Esophagus muscularis mucosa (tissue), 4 donors: ENCODE results near the gene RPL38. TPM values are rescaled to one million over a fixed set of nuclear protein-coding genes. Genes with fewer than 3 reads are reported as not detected.

Experiments used
- DNase-seq: peaks from one replicate; pipeline ENCODE4 v3.0.0-alpha.2; 2017; ENCODE audit errors: extremely low spot score
- H3K27ac ChIP-seq, 4 donors: fragments of 200-600 bp; sonication (generic); replicated peaks in 1 of 4; 1 replicate in 3 of 4; 2 replicates in 1 of 4; pipeline ENCODE4 v1.5.1; 2016 to 2019; ENCODE audit warnings: mild to moderate bottlenecking in 1 of 4
- H3K27me3 ChIP-seq, 4 donors: fragments of 200-600 bp; sonication (generic); one replicate each; pipeline versions ENCODE4 v1.5.1 to v1.6.0; 2016 to 2019
- H3K36me3 ChIP-seq, 4 donors: fragments of 200-600 bp; sonication (generic); one replicate each; pipeline ENCODE4 v1.5.1; 2016 to 2019
- H3K4me1 ChIP-seq, 4 donors: fragments of 200-600 bp; sonication (generic); one replicate each; pipeline ENCODE4 v1.5.1; 2016 to 2019
- H3K4me3 ChIP-seq, 4 donors: fragments of 200-600 bp; sonication (generic); 1 replicate in 2 of 4; 2 replicates in 2 of 4; pipeline ENCODE4 v1.5.1; 2016 to 2019; ENCODE audit warnings: mild to moderate bottlenecking in 4 of 4, moderate library complexity in 1 of 4
- H3K9me3 ChIP-seq, 4 donors: fragments of 200-600 bp; sonication (generic); 1 replicate in 3 of 4; 2 replicates in 1 of 4; pipeline ENCODE4 v1.5.1; 2016 to 2019
- EP300 ChIP-seq: sonication (generic); formaldehyde crosslinking; IDR thresholded peaks from one replicate; pipeline ENCODE4 v1.6.1; 2017; ENCODE audit warnings: antibody characterized with exemption
- POLR2A ChIP-seq: fragments of 450-650 bp; IDR thresholded peaks from one replicate; pipeline ENCODE4 v1.6.1; 2017; ENCODE audit warnings: antibody characterized with exemption, moderate library complexity, mild to moderate bottlenecking, low read depth
- POLR2AphosphoS5 ChIP-seq, 2 donors: sonication (generic); formaldehyde crosslinking; IDR thresholded peaks; one replicate each; pipeline ENCODE4 v1.6.1; 2017; ENCODE audit warnings: antibody characterized with exemption in 2 of 2
- WGBS: methylation state at CpG from one replicate; pipeline ENCODE4 v1.1.5; 2018; 5-methylcytosine and 5-hydroxymethylcytosine counted together
- intact Hi-C: fragments of 100-400 bp; cut with DNase I; formaldehyde crosslinking; loops from one replicate; pipeline ENCODE4 v1.15.1; 2023
- total RNA-seq, 4 donors: library from RNA; depleted of rRNA; stranded (reverse); fragments of >200 nt; gene quantifications; one replicate each; pipeline versions ENCODE4 v1.1.0 to v1.2.1, GENCODE V29; 2016
- TF ChIP-seq, protein P1 (sequence below), 3 experiments: fragments of 200-600 bp in 2 of 3; fragments of 450-650 bp in 1 of 3; sonication (generic) in 2 of 3; IDR thresholded peaks; one replicate each; pipeline ENCODE4 v1.5.1; 2017 to 2019; ENCODE audit warnings: antibody characterized with exemption in 3 of 3, mild to moderate bottlenecking in 2 of 3, moderate library complexity in 1 of 3

The RPL38 gene
- total RNA-seq, 4 donors from 2014 or later = 445 to 1,296 (median 979) TPM

DNA sequence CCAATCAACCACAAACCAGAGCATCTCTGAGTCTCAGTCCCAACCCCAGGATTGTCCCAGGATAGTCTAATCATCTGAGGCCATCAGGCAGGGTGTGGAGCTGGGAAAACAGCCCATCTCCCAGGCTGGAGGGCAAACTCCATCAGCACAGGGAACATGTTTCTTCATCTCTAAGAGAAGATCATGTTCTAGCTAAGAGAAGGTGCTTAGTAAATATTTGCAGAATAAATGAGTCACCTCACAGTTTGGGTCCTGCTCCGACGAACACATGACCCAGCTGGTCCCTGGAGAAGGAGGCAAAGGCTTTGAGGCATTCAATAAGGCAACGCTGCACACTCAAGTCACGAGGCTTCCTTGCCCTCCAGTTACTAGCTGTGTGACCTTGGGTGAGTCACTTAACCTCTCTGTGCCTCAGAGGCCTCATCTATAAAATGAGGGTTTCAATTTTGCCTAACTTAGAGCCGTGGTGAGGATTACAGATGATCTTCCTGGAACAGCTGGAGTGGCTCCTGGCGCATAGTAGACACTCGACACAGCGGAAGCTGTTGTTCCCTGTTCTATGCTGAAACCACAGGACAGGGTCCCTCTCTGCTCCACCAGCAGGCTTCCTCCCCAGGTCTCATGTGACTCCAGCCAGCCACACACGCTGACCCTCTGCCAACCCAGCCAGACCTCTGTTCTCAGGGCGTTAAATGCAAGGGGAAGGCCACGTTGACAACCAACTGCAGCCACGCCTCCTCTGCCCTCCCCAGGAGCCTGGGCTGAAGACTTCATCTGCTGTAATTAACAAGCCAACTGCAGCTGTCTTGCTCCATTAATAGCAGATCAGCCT lies 10.3 kb upstream of the RPL38 start:
- no peak for DNase-seq
- Histone ChIP-seq H3K27ac (no peak overlapping the region), H3K4me1 (no peaks in the 10 kb centered on the region), H3K36me3 (no peaks in the 10 kb centered on the region), H3K4me3 (no peak overlapping the region), H3K9me3 (no peaks in the 10 kb centered on the region), H3K27me3 (peaks cover 0 to 56% (median 0%) of the 10 kb centered on the region in 4 donors)
- WGBS = 62% methylated on average over 9 of the region's 12 CpGs
- intact Hi-C loops = no loop called here
- TF ChIP-seq EP300 (no peak), POLR2AphosphoS5 (IDR thresholded peaks at IDR 0.05) (no peak), POLR2A (no peak)
- TF ChIP-seq, protein P1, sequence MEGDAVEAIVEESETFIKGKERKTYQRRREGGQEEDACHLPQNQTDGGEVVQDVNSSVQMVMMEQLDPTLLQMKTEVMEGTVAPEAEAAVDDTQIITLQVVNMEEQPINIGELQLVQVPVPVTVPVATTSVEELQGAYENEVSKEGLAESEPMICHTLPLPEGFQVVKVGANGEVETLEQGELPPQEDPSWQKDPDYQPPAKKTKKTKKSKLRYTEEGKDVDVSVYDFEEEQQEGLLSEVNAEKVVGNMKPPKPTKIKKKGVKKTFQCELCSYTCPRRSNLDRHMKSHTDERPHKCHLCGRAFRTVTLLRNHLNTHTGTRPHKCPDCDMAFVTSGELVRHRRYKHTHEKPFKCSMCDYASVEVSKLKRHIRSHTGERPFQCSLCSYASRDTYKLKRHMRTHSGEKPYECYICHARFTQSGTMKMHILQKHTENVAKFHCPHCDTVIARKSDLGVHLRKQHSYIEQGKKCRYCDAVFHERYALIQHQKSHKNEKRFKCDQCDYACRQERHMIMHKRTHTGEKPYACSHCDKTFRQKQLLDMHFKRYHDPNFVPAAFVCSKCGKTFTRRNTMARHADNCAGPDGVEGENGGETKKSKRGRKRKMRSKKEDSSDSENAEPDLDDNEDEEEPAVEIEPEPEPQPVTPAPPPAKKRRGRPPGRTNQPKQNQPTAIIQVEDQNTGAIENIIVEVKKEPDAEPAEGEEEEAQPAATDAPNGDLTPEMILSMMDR (IDR thresholded peaks at IDR 0.05) = no peak

DNA sequence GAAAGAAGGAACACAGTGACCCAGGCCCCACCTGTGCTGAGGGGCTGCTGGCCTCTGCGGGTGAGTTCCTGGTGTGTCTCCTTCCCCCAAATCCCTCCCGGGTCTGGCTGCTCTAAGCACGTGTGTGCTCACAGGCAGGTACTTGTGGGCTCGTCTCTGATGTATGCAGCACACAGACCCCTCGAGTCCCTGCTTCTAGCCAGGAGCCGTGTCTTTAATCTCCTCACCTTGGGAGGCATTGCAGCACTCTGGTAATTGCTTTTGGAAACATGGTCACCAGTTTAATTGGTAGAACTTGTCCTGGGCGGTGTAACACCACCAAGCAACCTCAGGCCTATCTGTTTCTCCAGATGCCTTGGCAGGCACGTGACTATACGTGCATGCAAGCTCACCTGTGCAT lies 8.8 kb upstream of the RPL38 start:
- H3K4me1 ChIP-seq = peaks cover 1 to 5% (median 5%) of the 10 kb centered on the region in 4 donors
- H3K4me3 ChIP-seq = no peak overlapping the region
- no peaks in the 10 kb centered on the region for H3K9me3 ChIP-seq
- intact Hi-C loops = no loop called here
- WGBS = 77% methylated on average over 9 of the region's 9 CpGs
- no peak overlapping the region for H3K27ac ChIP-seq
- peaks cover 0 to 60% (median under 1%) of the 10 kb centered on the region in 4 donors for H3K27me3 ChIP-seq
- DNase-seq = no peak
- H3K36me3 ChIP-seq = no peaks in the 10 kb centered on the region
- TF ChIP-seq, protein P1 (IDR thresholded peaks at IDR 0.05) = no peak
- TF ChIP-seq POLR2AphosphoS5 (IDR thresholded peaks at IDR 0.05) (no peak), EP300 (no peak), POLR2A (no peak)

DNA sequence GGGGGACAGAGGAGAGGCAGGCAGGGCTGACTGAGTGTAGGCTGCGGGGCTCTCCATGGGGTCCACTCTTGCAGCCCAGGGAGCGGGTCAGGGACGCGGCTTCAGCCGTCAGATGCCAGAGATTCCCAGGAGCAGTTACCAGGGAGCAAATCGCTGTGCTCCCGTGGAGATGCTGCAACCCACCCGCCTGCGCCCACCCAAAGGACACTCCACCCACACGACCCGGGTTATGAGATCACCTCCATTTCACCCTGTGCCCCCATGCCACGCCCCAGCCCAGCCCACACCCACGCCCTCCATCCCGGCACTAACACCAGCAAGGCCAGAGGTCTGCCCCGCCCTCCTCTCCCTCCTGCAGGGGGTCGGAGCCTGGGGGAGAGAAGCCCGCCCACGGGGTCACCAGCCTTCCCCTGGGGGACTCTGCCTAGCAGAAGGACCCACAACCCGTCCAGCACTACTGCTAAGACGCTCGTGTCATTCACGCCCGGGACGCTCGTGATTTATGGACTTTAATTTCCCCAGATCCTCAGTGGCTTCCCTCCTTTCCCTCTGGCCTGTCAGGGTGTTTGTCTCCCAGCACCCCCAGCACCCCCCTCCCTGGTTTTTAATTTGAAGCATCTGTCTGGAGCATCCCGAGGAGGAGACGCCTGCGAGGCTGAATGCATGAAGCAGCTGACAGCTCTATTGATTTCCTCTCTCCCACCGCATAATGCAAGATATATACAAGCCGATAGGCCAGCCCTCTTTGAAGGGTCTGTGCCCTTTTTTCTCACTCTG lies 6.7 kb upstream of the RPL38 start:
- H3K4me3 ChIP-seq = no peak overlapping the region
- 52% methylated on average over 16 of the region's 30 CpGs for WGBS
- H3K27ac ChIP-seq = no peak overlapping the region
- intact Hi-C loops = no loop called here
- H3K27me3 ChIP-seq = peaks cover 0 to 80% (median 7%) of the 10 kb centered on the region in 4 donors
- H3K36me3 ChIP-seq = no peaks in the 10 kb centered on the region
- TF ChIP-seq POLR2AphosphoS5 (IDR thresholded peaks at IDR 0.05) (no peak), POLR2A (no peak), EP300 (no peak)
- TF ChIP-seq, protein P1 (IDR thresholded peaks at IDR 0.05) = no peak
- H3K9me3 ChIP-seq = no peaks in the 10 kb centered on the region
- no peak for DNase-seq
- peaks cover 4 to 9% (median 8%) of the 10 kb centered on the region in 4 donors for H3K4me1 ChIP-seq

DNA sequence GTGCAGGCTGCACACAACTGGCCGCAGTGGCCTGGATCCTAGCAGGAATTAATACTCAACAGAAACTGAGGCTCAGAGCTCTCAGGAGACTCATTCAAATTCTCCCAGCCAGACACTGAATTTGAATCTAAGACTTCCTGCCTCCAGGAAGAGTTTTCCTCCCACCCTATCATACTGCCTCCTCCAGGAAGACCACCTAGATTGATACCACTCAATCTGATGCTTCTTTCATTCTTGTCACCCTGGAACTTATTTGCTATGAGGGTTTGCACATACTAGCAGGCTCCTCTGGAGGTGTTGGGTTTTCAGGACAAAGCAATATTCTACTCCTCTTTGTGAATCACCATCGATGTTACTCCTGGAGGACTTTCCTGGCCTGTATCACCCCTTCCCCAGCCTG lies 5.7 kb upstream of the RPL38 start:
- Histone ChIP-seq H3K27me3 (peaks cover 0 to 91% (median 10%) of the 10 kb centered on the region in 4 donors), H3K36me3 (no peaks in the 10 kb centered on the region), H3K4me3 (no peak overlapping the region), H3K4me1 (peaks cover 4 to 10% (median 8%) of the 10 kb centered on the region in 4 donors), H3K27ac (no peak overlapping the region), H3K9me3 (no peaks in the 10 kb centered on the region)
- no peak for DNase-seq
- WGBS = 95% methylated on average over 2 of the region's 2 CpGs
- intact Hi-C loops = no loop called here
- TF ChIP-seq POLR2AphosphoS5 (IDR thresholded peaks at IDR 0.05) (no peak), POLR2A (no peak), EP300 (no peak)
- TF ChIP-seq, protein P1 (IDR thresholded peaks at IDR 0.05) = no peak
